ENCODE data around the gene RGS3.

The RGS3 gene

GRCh38 chr9:113574441-113575262, 111.1 kb downstream of the RGS3 start:
- no peaks in the 10 kb centered on the region for H3K36me3 ChIP-seq (ENCODE audit: control insufficient read depth, insufficient read depth, low read length)
- peaks cover 26% of the 10 kb centered on the region for H3K4me1 ChIP-seq (ENCODE audit: control insufficient read depth, insufficient read depth, low read length, poor library complexity, severe bottlenecking)
- no peak overlapping the region for H3K27ac ChIP-seq (ENCODE audit: insufficient read depth, low read length, poor library complexity, severe bottlenecking)

DNA sequence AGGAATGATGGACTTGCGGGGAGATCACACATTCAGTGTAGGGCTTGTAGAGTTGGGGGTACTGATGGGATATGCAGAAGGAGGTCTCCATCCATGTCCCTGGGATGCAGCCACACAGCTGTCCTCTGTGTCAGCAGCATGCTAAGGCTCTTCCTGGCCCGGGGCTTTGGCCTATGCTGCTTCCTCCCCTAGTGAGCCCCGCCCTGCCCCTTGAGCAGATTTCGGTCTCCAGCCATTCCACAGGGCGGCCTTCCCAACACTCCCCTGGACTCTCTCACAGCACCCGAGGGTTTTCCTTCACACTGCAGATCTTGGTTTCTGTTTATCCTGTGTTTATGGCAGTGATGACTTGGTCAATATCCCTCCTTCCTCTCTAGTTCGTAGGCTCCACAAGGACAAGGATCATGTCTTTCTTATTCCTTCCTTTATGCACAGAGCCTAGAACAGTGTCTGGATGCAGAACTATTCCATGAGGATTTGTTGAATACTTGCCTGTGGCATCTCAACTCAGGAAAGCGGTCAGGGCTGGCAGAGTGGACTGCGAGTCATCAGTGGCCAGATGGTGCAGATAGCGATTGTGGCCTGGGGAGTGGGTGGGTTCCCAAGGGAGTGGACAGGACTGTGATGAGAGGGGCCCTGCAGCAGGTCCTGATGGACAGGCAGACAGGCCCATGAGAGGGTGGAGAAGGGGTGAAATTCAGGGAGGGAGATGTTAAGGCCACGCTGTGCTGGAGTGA, 114.2 kb downstream of the RGS3 start:
- H3K36me3 ChIP-seq (ENCODE audit: control insufficient read depth, insufficient read depth, low read length), result no peaks in the 10 kb centered on the region
- H3K27ac ChIP-seq (ENCODE audit: insufficient read depth, low read length, poor library complexity, severe bottlenecking), result peak overlapping the region; percentile 74
- no peak overlapping the region for H3K4me3 ChIP-seq (ENCODE audit: insufficient read depth, low read depth, low read length, poor library complexity, severe bottlenecking)
- no peaks in the 10 kb centered on the region for H3K27me3 ChIP-seq (replicated peaks; ENCODE audit: control insufficient read depth, insufficient read depth, low read length, poor library complexity, severe bottlenecking)
- no peaks in the 10 kb centered on the region for H3K9me3 ChIP-seq (ENCODE audit: control insufficient read depth, low read length)
- peaks cover 51% of the 10 kb centered on the region for H3K4me1 ChIP-seq (ENCODE audit: control insufficient read depth, insufficient read depth, low read length, poor library complexity, severe bottlenecking)
- DNase-seq, result no peak

More at GRCh38 chr9:113574441-113575262, 111.1 kb downstream of the RGS3 start:
- H3K4me3 ChIP-seq (ENCODE audit: insufficient read depth, low read depth, low read length, poor library complexity, severe bottlenecking), result no peak overlapping the region
- no peaks in the 10 kb centered on the region for H3K9me3 ChIP-seq (ENCODE audit: control insufficient read depth, low read length)
- no peak for DNase-seq
- no peaks in the 10 kb centered on the region for H3K27me3 ChIP-seq (replicated peaks; ENCODE audit: control insufficient read depth, insufficient read depth, low read length, poor library complexity, severe bottlenecking)

GRCh38 chr9:113578279-113578865, 114.8 kb downstream of the RGS3 start:
- DNase-seq, result no peak
- peaks cover 51% of the 10 kb centered on the region for H3K4me1 ChIP-seq (ENCODE audit: control insufficient read depth, insufficient read depth, low read length, poor library complexity, severe bottlenecking)
- no peaks in the 10 kb centered on the region for H3K27me3 ChIP-seq (replicated peaks; ENCODE audit: control insufficient read depth, insufficient read depth, low read length, poor library complexity, severe bottlenecking)
- no peaks in the 10 kb centered on the region for H3K9me3 ChIP-seq (ENCODE audit: control insufficient read depth, low read length)
- peaks cover under 1% of the 10 kb centered on the region for H3K36me3 ChIP-seq (ENCODE audit: control insufficient read depth, insufficient read depth, low read length)
- peak overlapping the region; percentile 74 for H3K27ac ChIP-seq (ENCODE audit: insufficient read depth, low read length, poor library complexity, severe bottlenecking)
- H3K4me3 ChIP-seq (ENCODE audit: insufficient read depth, low read depth, low read length, poor library complexity, severe bottlenecking), result no peak overlapping the region

GRCh38 chr9:113578882-113579282, 115.4 kb downstream of the RGS3 start:
- H3K27ac ChIP-seq (ENCODE audit: insufficient read depth, low read length, poor library complexity, severe bottlenecking), result peak overlapping the region; percentile 74
- H3K4me3 ChIP-seq (ENCODE audit: insufficient read depth, low read depth, low read length, poor library complexity, severe bottlenecking), result peak overlapping the region; percentile 11
- H3K9me3 ChIP-seq (ENCODE audit: control insufficient read depth, low read length), result no peaks in the 10 kb centered on the region

GRCh38 chr9:113579283-113580040, 115.9 kb downstream of the RGS3 start:
- H3K36me3 ChIP-seq (ENCODE audit: control insufficient read depth, insufficient read depth, low read length), result peaks cover 12% of the 10 kb centered on the region
- no peaks in the 10 kb centered on the region for H3K9me3 ChIP-seq (ENCODE audit: control insufficient read depth, low read length)
- DNase-seq, result peak in 1 of 3 donors; percentile 6
- peak overlapping the region; percentile 26 for H3K4me3 ChIP-seq (ENCODE audit: insufficient read depth, low read depth, low read length, poor library complexity, severe bottlenecking)
- peak overlapping the region; percentile 74 for H3K27ac ChIP-seq (ENCODE audit: insufficient read depth, low read length, poor library complexity, severe bottlenecking)
- no peaks in the 10 kb centered on the region for H3K27me3 ChIP-seq (replicated peaks; ENCODE audit: control insufficient read depth, insufficient read depth, low read length, poor library complexity, severe bottlenecking)
- peaks cover 51% of the 10 kb centered on the region for H3K4me1 ChIP-seq (ENCODE audit: control insufficient read depth, insufficient read depth, low read length, poor library complexity, severe bottlenecking)

More at GRCh38 chr9:113578882-113579282, 115.4 kb downstream of the RGS3 start:
- peak; percentile 73 to 80 (median 75) for DNase-seq
- Histone ChIP-seq H3K36me3 (ENCODE audit: control insufficient read depth, insufficient read depth, low read length) (peaks cover 6% of the 10 kb centered on the region), H3K4me1 (ENCODE audit: control insufficient read depth, insufficient read depth, low read length, poor library complexity, severe bottlenecking) (peaks cover 51% of the 10 kb centered on the region), H3K27me3 (replicated peaks; ENCODE audit: control insufficient read depth, insufficient read depth, low read length, poor library complexity, severe bottlenecking) (no peaks in the 10 kb centered on the region)

DNA sequence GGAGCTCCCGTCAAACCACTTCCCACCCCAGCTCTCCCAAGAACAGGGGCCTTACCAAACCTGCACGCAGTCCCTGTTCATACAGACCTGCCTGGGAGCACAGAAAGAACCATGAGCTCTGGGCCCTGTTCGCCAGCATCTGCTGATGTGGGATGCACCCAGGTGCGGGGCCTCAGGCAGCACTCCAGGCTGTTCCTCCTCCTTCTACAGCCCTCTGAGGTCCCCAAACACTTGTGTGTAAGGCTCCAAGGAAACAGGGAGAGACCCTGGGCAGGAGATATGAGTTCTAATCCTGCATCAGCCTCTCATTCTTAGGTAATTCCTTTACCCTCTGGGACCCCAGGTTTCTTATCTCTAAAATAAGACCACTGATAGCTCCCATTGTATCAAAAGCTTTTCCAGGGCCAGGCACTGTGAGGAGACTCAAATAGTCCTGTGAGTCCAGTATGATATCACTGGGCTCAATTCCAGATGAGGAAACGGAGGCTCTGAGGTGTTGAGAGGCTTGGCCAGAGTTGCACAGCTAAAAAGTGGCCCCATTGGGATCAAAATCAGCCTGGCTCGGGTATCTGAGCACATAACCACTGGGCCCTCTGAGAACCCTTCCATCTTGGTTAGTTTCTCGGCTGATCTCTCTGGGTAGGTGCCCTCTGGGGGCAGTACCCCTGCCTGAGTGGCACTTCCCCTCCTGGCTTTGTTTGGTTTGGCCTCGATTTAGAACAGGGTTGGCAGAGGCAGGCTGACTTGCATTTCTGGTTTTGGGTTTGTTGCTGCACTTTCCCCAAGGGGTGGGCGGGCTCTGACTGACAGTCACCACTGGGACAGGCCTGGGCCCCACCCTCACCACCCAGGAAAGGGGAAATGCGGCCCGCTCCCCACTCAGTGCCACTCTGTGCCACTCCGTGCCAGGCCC, 116.8 kb downstream of the RGS3 start:
- Histone ChIP-seq H3K9me3 (ENCODE audit: control insufficient read depth, low read length) (no peaks in the 10 kb centered on the region), H3K36me3 (ENCODE audit: control insufficient read depth, insufficient read depth, low read length) (peaks cover 20% of the 10 kb centered on the region), H3K27me3 (replicated peaks; ENCODE audit: control insufficient read depth, insufficient read depth, low read length, poor library complexity, severe bottlenecking) (no peaks in the 10 kb centered on the region), H3K4me1 (ENCODE audit: control insufficient read depth, insufficient read depth, low read length, poor library complexity, severe bottlenecking) (peaks cover 51% of the 10 kb centered on the region), H3K4me3 (ENCODE audit: insufficient read depth, low read depth, low read length, poor library complexity, severe bottlenecking) (peak overlapping the region; percentile 26), H3K27ac (ENCODE audit: insufficient read depth, low read length, poor library complexity, severe bottlenecking) (peak overlapping the region; percentile 74)
- peak; percentile 26 to 41 (median 39) for DNase-seq

GRCh38 chr9:113580954-113581311, 117.4 kb downstream of the RGS3 start:
- Histone ChIP-seq H3K27ac (ENCODE audit: insufficient read depth, low read length, poor library complexity, severe bottlenecking) (peak overlapping the region; percentile 74), H3K4me1 (ENCODE audit: control insufficient read depth, insufficient read depth, low read length, poor library complexity, severe bottlenecking) (peaks cover 51% of the 10 kb centered on the region), H3K27me3 (replicated peaks; ENCODE audit: control insufficient read depth, insufficient read depth, low read length, poor library complexity, severe bottlenecking) (no peaks in the 10 kb centered on the region)

DNA sequence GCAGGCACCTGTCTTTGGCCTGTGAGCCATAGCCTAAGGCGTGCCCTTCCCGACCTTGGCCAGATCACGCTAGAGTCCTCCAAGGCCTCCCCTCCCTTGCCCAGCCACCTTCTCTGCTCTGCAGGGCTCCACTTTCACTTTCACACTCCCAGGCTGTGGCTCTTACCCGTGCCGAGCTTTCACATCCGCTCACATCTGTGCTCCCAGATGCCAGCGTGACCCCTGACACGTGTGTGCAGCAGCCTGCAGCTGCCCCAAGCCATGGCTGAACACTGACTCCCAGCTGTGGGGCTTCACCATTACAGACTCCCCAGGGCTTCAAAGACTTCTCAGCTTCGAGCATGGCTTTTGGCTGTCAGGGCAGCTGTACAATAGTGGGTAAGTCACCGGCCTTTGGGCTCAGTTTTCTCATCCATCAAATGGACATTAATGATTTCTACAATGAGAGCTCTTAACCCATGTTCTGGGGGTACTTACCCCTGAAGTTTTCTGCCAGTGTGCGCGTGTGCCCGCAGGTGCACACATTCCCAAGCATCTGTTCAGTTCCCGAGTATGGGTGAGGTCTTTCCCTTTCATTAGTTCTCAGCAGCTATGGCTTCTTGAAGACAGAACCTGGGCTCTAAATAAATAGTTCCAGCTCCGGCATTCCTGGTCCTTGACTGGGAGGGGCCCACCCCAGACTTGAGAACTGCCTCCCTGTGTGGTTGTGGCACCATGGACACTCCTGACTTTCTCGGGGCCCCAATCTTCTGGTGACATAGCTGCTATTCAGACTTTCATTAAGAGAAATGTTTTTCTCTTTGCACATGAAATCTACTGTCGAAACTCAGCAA, 118.6 kb downstream of the RGS3 start:
- DNase-seq, result peak; percentile 55 to 69 (median 61)
- Histone ChIP-seq H3K27me3 (replicated peaks; ENCODE audit: control insufficient read depth, insufficient read depth, low read length, poor library complexity, severe bottlenecking) (no peaks in the 10 kb centered on the region), H3K4me3 (ENCODE audit: insufficient read depth, low read depth, low read length, poor library complexity, severe bottlenecking) (peak overlapping the region; percentile 16), H3K27ac (ENCODE audit: insufficient read depth, low read length, poor library complexity, severe bottlenecking) (peak overlapping the region; percentile 74), H3K4me1 (ENCODE audit: control insufficient read depth, insufficient read depth, low read length, poor library complexity, severe bottlenecking) (peaks cover 51% of the 10 kb centered on the region), H3K9me3 (ENCODE audit: control insufficient read depth, low read length) (no peaks in the 10 kb centered on the region), H3K36me3 (ENCODE audit: control insufficient read depth, insufficient read depth, low read length) (peaks cover 32% of the 10 kb centered on the region)

More at GRCh38 chr9:113580954-113581311, 117.4 kb downstream of the RGS3 start:
- H3K9me3 ChIP-seq (ENCODE audit: control insufficient read depth, low read length), result no peaks in the 10 kb centered on the region
- H3K36me3 ChIP-seq (ENCODE audit: control insufficient read depth, insufficient read depth, low read length), result peaks cover 25% of the 10 kb centered on the region
- H3K4me3 ChIP-seq (ENCODE audit: insufficient read depth, low read depth, low read length, poor library complexity, severe bottlenecking), result peak overlapping the region; percentile 16
- DNase-seq, result no peak

All from effector memory CD4-positive, alpha-beta T cell (primary cell).